GM12892 (cell line): ENCODE data around the gene SLC6A16.

Experiments
- POLR2A ChIP-seq: IDR thresholded peaks from 2 replicates; pipeline ENCODE4 v1.6.1; 2011; ENCODE audit warnings: low read depth, low read length, control low read depth
- TAF1 ChIP-seq: IDR thresholded peaks from 2 replicates; pipeline ENCODE4 v1.6.1; 2011; ENCODE audit warnings: low read depth, mild to moderate bottlenecking, control low read depth, low read length, borderline replicate concordance

GRCh38 chr19:49249933-49250332 is 75.1 kb downstream of the SLC6A16 start:
- no peak for TF ChIP-seq POLR2A
- TF ChIP-seq TAF1, result no peak
